Parathyroid adenoma (tissue), 2 donors: Measurements from ENCODE around the gene STX1A.

ENCODE experiments used
- H2AFZ ChIP-seq: fragments of 300-600 bp; sonication (generic); one replicate; pipeline ENCODE4 v1.7.0; 2017; ENCODE audit warnings: antibody characterized with exemption, mild to moderate bottlenecking
- H3K27ac ChIP-seq: fragments of 300-600 bp; sonication (generic); one replicate; pipeline ENCODE4 v1.7.0; 2017
- H3K27me3 ChIP-seq: fragments of 300-600 bp; sonication (generic); one replicate; pipeline ENCODE4 v1.7.0; 2017; ENCODE audit warnings: low read length; ENCODE audit not compliant: control insufficient read depth, insufficient read depth
- H3K36me3 ChIP-seq: fragments of 300-600 bp; sonication (generic); one replicate; pipeline ENCODE4 v1.7.0; 2017; ENCODE audit warnings: low read length; ENCODE audit not compliant: control insufficient read depth, insufficient read depth
- H3K4me1 ChIP-seq: fragments of 300-600 bp; sonication (generic); one replicate; pipeline ENCODE4 v1.7.0; 2017; ENCODE audit warnings: control low read depth
- H3K4me2 ChIP-seq: fragments of 300-600 bp; sonication (generic); one replicate; pipeline ENCODE4 v1.7.0; 2017; ENCODE audit warnings: low read length
- H3K4me3 ChIP-seq: fragments of 300-600 bp; sonication (generic); one replicate; pipeline ENCODE4 v1.7.0; 2017; ENCODE audit warnings: low read depth, low read length
- H3K79me2 ChIP-seq: fragments of 300-600 bp; sonication (generic); one replicate; pipeline ENCODE4 v1.7.0; 2017; ENCODE audit warnings: control low read depth
- H3K9ac ChIP-seq: fragments of 300-600 bp; sonication (generic); one replicate; pipeline ENCODE4 v1.7.0; 2017; ENCODE audit warnings: mild to moderate bottlenecking
- H3K9me3 ChIP-seq: fragments of 300-600 bp; sonication (generic); one replicate; pipeline ENCODE4 v1.7.0; 2017; ENCODE audit warnings: low read length; ENCODE audit not compliant: control insufficient read depth
- CTCF ChIP-seq: fragments of 300-600 bp; sonication (generic); IDR thresholded peaks from one replicate; pipeline ENCODE4 v1.7.0; 2017; ENCODE audit warnings: antibody characterized with exemption, mild to moderate bottlenecking
- donor health status: primary hyperparathyroidism.

STX1A gene

GRCh38 chr7:73761854-73762658 is 42.6 kb upstream of the STX1A start:
- H3K9ac ChIP-seq: no peak overlapping the region
- H3K4me3 ChIP-seq: no peak overlapping the region
- H2AFZ ChIP-seq: no peak overlapping the region
- no peaks in the 10 kb centered on the region for H3K9me3 ChIP-seq
- H3K4me2 ChIP-seq: no peak overlapping the region
- no peak for TF ChIP-seq CTCF
- no peaks in the 10 kb centered on the region for H3K4me1 ChIP-seq
- no peaks in the 10 kb centered on the region for H3K27me3 ChIP-seq
- H3K79me2 ChIP-seq: no peaks in the 10 kb centered on the region
- H3K36me3 ChIP-seq: no peaks in the 10 kb centered on the region
- H3K27ac ChIP-seq: no peak overlapping the region

DNA sequence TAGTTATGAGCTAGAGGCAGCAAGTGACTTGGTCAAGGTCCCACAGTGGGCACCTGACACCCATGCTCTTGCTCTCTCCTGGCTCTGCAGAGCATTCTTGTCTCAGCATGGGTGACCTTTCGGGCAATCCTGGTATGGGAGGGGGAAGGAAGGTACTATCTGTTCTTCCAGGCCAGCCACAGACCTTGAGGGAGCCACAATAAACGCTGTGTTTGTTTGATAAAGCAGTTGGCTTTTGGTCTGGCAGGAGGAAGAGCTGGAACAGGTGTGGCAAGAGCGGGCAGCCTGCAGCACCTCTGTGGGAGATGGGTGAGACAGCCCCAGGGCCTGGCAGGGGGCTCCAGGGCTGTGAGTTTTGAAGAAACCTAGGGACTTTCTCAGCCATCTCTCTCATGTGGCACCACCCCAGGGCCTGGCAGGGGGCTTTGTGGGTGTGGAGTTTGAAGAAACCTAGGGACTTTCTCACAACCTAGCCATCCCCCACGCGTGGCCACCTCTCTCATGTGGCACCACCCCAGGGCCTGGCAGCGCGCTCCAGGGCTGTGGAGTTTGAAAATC is 39.2 kb upstream of the STX1A start:
- TF ChIP-seq CTCF: no peak
- no peak overlapping the region for H3K27ac ChIP-seq
- H3K4me3 ChIP-seq: no peak overlapping the region
- H2AFZ ChIP-seq: no peak overlapping the region
- no peaks in the 10 kb centered on the region for H3K4me1 ChIP-seq
- H3K9ac ChIP-seq: no peak overlapping the region
- no peaks in the 10 kb centered on the region for H3K27me3 ChIP-seq
- no peaks in the 10 kb centered on the region for H3K36me3 ChIP-seq
- H3K9me3 ChIP-seq: no peaks in the 10 kb centered on the region
- H3K79me2 ChIP-seq: no peaks in the 10 kb centered on the region
- no peak overlapping the region for H3K4me2 ChIP-seq

DNA sequence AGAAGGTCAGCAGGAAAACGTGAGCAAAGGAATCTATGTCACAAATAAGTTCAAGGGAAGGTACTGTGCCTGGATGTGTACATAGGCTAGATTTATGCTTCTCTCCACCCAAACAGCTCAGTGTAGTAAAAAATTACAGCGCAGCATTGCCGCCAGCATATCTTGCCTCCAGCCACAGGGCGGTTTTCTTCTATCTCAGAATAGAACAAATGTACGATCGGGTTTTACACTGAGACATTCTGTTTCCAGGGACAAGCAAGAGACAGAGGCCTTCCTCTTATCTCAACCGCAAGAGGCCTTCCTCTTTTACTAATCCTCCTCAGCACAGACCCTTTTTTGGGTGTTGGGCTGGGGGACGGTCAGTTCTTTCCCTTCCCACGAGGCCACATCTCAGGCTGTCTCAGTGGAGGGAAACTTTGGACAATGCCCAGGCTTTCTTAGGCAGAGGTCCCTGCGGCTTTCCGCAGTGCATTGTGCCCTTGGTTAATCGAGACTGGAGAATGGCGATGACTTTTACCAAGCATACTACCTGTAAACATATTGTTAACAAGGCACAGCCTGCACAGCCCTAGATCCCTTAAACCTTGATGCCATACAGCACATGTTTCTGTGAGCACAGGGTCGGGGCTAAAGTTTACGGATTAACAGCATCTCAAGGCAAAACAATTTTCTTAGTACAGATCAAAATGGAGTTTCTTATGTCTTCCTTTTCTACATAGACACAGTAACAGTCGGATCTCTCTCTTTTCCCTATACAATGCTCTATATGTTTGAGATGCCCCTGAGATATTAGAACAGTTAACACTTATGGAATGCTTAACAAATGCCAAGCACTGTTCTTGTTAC is 30.7 kb upstream of the STX1A start:
- TF ChIP-seq CTCF: no peak
- Histone ChIP-seq H3K9me3 (no peaks in the 10 kb centered on the region), H2AFZ (no peak overlapping the region), H3K4me1 (no peaks in the 10 kb centered on the region), H3K4me2 (no peak overlapping the region), H3K36me3 (no peaks in the 10 kb centered on the region), H3K79me2 (no peaks in the 10 kb centered on the region), H3K27ac (no peak overlapping the region), H3K27me3 (no peaks in the 10 kb centered on the region), H3K9ac (no peak overlapping the region), H3K4me3 (no peak overlapping the region)

DNA sequence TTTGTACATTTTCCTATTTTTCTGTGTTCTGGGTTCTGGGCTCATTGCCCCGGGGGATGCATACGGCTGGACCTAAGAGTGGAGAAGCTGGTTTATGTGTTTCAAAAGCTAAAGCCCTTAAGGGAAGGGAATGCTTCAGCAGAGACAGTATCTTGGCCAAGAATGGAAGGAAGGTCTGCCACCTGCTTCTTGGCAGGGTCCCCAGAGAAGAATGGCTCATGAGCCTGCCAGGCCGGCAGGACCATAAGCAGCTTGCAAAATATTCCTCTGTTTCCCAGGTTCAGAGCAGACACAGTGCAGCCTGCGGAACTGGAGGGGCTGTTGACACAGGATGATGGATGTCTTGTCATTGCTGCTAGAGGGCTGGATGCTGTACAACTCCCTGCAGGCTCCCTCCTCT is 26.9 kb upstream of the STX1A start:
- H2AFZ ChIP-seq: no peak overlapping the region
- no peaks in the 10 kb centered on the region for H3K79me2 ChIP-seq
- TF ChIP-seq CTCF: no peak
- H3K4me2 ChIP-seq: no peak overlapping the region
- H3K4me3 ChIP-seq: no peak overlapping the region
- H3K27ac ChIP-seq: no peak overlapping the region
- no peaks in the 10 kb centered on the region for H3K27me3 ChIP-seq
- no peak overlapping the region for H3K9ac ChIP-seq
- no peaks in the 10 kb centered on the region for H3K9me3 ChIP-seq
- no peaks in the 10 kb centered on the region for H3K36me3 ChIP-seq
- peaks cover 22% of the 10 kb centered on the region for H3K4me1 ChIP-seq
